ENCODE data around the gene GPR15. TPM values are rescaled to one million over a fixed set of nuclear protein-coding genes. Genes with fewer than 3 reads are reported as not detected.

Gene GPR15
- total RNA-seq, 1 donor from 2014 or later: not detected

- Mint-ChIP-seq H3K4me1 (ENCODE audit: low read depth) (no peaks in the 10 kb centered on the region), H3K36me3 (ENCODE audit: low read depth) (peaks cover 1% of the 10 kb centered on the region), H3K27me3 (ENCODE audit: low read depth) (peaks cover 20% of the 10 kb centered on the region), H3K4me3 (ENCODE audit: unreplicated experiment) (no peak overlapping the region), H3K27ac (ENCODE audit: unreplicated experiment) (no peak overlapping the region), H3K9me3 (ENCODE audit: low read depth) (peaks cover 2% of the 10 kb centered on the region)
- DNase-seq (ENCODE audit: low spot score): no peak
- no peak for TF ChIP-seq CTCF (IDR thresholded peaks at IDR 0.05)
These were observed 30.5 kb upstream of the GPR15 start for GRCh38 chr3:98501270-98501669.

GRCh38 chr3:98501863-98502576 is 29.8 kb upstream of the GPR15 start:
- Mint-ChIP-seq H3K4me1 (ENCODE audit: low read depth) (no peaks in the 10 kb centered on the region), H3K27me3 (ENCODE audit: low read depth) (peaks cover 17% of the 10 kb centered on the region), H3K9me3 (ENCODE audit: low read depth) (peaks cover 2% of the 10 kb centered on the region), H3K36me3 (ENCODE audit: low read depth) (peaks cover 4% of the 10 kb centered on the region), H3K4me3 (ENCODE audit: unreplicated experiment) (no peak overlapping the region), H3K27ac (ENCODE audit: unreplicated experiment) (no peak overlapping the region)
- no peak for DNase-seq (ENCODE audit: low spot score)
- TF ChIP-seq CTCF (IDR thresholded peaks at IDR 0.05): no peak

DNA sequence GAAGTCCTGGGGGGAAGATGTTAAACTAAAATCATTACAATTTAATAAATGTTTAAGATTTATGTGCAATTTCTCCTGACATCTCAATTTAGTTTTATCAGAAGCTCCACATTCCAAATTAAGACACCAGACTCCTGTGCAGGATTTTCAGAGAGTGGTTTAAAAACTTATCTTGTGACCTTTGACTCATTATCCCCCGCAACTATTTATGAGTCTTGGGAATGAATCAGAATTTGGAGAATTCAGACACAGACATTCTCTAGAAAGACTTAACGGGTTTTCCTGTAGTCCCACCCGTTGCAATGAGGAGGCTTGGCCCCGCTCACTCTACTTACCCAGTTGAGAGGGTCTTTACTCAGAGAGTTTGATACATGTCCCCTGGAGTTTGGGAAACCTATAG is 27.2 kb upstream of the GPR15 start:
- Mint-ChIP-seq H3K27me3 (ENCODE audit: low read depth) (peaks cover 9% of the 10 kb centered on the region), H3K9me3 (ENCODE audit: low read depth) (peaks cover 2% of the 10 kb centered on the region), H3K27ac (ENCODE audit: unreplicated experiment) (no peak overlapping the region), H3K36me3 (ENCODE audit: low read depth) (peaks cover 6% of the 10 kb centered on the region), H3K4me1 (ENCODE audit: low read depth) (no peaks in the 10 kb centered on the region), H3K4me3 (ENCODE audit: unreplicated experiment) (no peak overlapping the region)
- no peak for TF ChIP-seq CTCF (IDR thresholded peaks at IDR 0.05)
- no peak for DNase-seq (ENCODE audit: low spot score)

- no peak for DNase-seq (ENCODE audit: low spot score)
- Mint-ChIP-seq H3K27me3 (ENCODE audit: low read depth) (no peaks in the 10 kb centered on the region), H3K27ac (ENCODE audit: unreplicated experiment) (no peak overlapping the region), H3K9me3 (ENCODE audit: low read depth) (peaks cover 2% of the 10 kb centered on the region), H3K36me3 (ENCODE audit: low read depth) (peaks cover 9% of the 10 kb centered on the region), H3K4me1 (ENCODE audit: low read depth) (no peaks in the 10 kb centered on the region), H3K4me3 (ENCODE audit: unreplicated experiment) (no peak overlapping the region)
- no peak for TF ChIP-seq CTCF (IDR thresholded peaks at IDR 0.05)
These were observed 23.2 kb upstream of the GPR15 start for GRCh38 chr3:98508582-98508981.

DNA sequence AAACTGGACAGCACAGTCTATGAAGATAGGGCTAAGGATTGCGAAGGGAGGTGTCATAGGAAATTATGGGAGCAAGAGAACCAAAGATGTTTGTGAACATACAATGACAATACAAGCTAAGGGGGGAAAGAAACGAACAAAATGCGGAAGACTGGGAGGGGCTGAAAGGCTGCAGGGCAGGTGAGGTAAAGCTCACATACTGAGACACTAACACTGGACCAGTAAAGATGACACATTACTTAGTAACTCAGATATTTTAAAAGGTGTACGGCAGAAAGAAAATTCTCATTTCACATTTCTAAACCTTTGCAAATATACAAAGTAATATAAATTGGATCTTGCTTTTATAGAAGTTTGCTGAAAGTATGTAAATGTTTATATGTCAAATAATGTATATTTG is 19.2 kb upstream of the GPR15 start:
- Mint-ChIP-seq H3K9me3 (ENCODE audit: low read depth) (no peaks in the 10 kb centered on the region), H3K36me3 (ENCODE audit: low read depth) (peaks cover 16% of the 10 kb centered on the region), H3K4me1 (ENCODE audit: low read depth) (no peaks in the 10 kb centered on the region), H3K27ac (ENCODE audit: unreplicated experiment) (no peak overlapping the region), H3K27me3 (ENCODE audit: low read depth) (no peaks in the 10 kb centered on the region), H3K4me3 (ENCODE audit: unreplicated experiment) (no peak overlapping the region)
- DNase-seq (ENCODE audit: low spot score): no peak
- TF ChIP-seq CTCF (IDR thresholded peaks at IDR 0.05): no peak
